OCI-LY1 (cell line): Measurements from ENCODE around the gene CCNJL.

Experiments used
- EZH2 ChIP-seq: fragments of 200-600 bp; sonication (generic), shearing (Covaris generic); IDR thresholded peaks from 2 replicates; pipeline ENCODE4 v1.8.0; 2017; ENCODE audit warnings: borderline replicate concordance, mixed run types, mild to moderate bottlenecking, antibody characterized with exemption, low read length, moderate library complexity, mixed read lengths
- TF ChIP-seq, protein P1 (sequence below): fragments of 200-600 bp; sonication (generic), shearing (Covaris generic); IDR thresholded peaks from 2 replicates; pipeline ENCODE4 v1.5.1; 2017; ENCODE audit warnings: mild to moderate bottlenecking, antibody characterized with exemption, low read length, moderate library complexity, mixed read lengths

DNA sequence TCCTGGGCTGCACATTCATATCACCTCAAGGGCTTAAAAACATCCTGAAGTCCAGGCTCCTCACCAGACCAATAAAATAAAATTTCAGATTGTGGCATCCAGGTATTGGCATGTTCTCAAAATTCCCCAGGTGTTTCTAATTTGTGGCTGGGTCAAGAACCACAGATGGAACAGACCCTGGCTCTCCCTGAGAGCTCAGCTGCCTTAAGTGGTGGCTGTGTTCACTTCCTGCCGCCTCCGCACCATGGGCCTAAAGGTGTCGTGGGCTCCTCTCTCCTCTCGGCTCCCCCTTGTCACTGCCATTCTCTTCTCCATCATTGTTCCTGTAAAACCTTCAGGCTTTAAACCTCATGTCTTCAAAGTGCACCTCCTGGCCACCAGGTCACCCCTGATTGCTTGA lies 17.8 kb upstream of the CCNJL start:
- TF ChIP-seq, protein P1, sequence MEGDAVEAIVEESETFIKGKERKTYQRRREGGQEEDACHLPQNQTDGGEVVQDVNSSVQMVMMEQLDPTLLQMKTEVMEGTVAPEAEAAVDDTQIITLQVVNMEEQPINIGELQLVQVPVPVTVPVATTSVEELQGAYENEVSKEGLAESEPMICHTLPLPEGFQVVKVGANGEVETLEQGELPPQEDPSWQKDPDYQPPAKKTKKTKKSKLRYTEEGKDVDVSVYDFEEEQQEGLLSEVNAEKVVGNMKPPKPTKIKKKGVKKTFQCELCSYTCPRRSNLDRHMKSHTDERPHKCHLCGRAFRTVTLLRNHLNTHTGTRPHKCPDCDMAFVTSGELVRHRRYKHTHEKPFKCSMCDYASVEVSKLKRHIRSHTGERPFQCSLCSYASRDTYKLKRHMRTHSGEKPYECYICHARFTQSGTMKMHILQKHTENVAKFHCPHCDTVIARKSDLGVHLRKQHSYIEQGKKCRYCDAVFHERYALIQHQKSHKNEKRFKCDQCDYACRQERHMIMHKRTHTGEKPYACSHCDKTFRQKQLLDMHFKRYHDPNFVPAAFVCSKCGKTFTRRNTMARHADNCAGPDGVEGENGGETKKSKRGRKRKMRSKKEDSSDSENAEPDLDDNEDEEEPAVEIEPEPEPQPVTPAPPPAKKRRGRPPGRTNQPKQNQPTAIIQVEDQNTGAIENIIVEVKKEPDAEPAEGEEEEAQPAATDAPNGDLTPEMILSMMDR: no peak
- no peak for TF ChIP-seq EZH2
